Breast epithelium (tissue), 4 donors: Measurements from ENCODE around the gene DRD2. TPM values are rescaled to one million over a fixed set of nuclear protein-coding genes. Genes with fewer than 3 reads are reported as not detected.

Experiments used
- DNase-seq, 2 donors: peaks; one replicate each; pipeline ENCODE4 v3.0.0-alpha.2; 2019; ENCODE audit warnings: low spot score in 2 of 2
- H3K27ac ChIP-seq, 2 donors: fragments of 200-600 bp; sonication (generic) in 1 of 2; one replicate each; pipeline ENCODE4 v1.5.1; 2016 to 2019; ENCODE audit warnings: mild to moderate bottlenecking in 1 of 2
- H3K27me3 ChIP-seq, 2 donors: fragments of 200-600 bp; sonication (generic) in 1 of 2; one replicate each; pipeline versions ENCODE4 v1.5.1 to v1.6.0; 2017 to 2019; ENCODE audit warnings: control low read depth in 1 of 2, mild to moderate bottlenecking in 1 of 2
- H3K36me3 ChIP-seq: fragments of 200-600 bp; one replicate; pipeline ENCODE4 v1.5.1; 2019
- H3K4me1 ChIP-seq, 2 donors: fragments of 200-600 bp; sonication (generic); one replicate each; pipeline ENCODE4 v1.5.1; 2016 to 2019; ENCODE audit warnings: control low read depth in 1 of 2
- H3K4me3 ChIP-seq, 3 donors: fragments of 200-600 bp; sonication (generic); 1 replicate in 2 of 3; 2 replicates in 1 of 3; pipeline ENCODE4 v1.5.1; 2016 to 2019; ENCODE audit warnings: mild to moderate bottlenecking in 3 of 3, moderate library complexity in 2 of 3
- H3K9me3 ChIP-seq, 2 donors: fragments of 200-600 bp; sonication (generic) in 1 of 2; one replicate each; pipeline ENCODE4 v1.5.1; 2016 to 2019; ENCODE audit warnings: control low read depth in 1 of 2
- CTCF ChIP-seq, 3 donors: fragments of 450-650 bp; IDR thresholded peaks; one replicate each; pipeline ENCODE4 v1.5.1; 2016 to 2017; ENCODE audit warnings: antibody characterized with exemption in 3 of 3, mild to moderate bottlenecking in 3 of 3, moderate library complexity in 3 of 3
- POLR2A ChIP-seq: fragments of 450-650 bp; IDR thresholded peaks from one replicate; pipeline ENCODE4 v1.6.1; 2016; ENCODE audit warnings: antibody characterized with exemption, mild to moderate bottlenecking, moderate library complexity
- POLR2AphosphoS5 ChIP-seq, 3 donors: sonication (generic); formaldehyde crosslinking; IDR thresholded peaks; one replicate each; pipeline ENCODE4 v1.6.1; 2017; ENCODE audit warnings: antibody characterized with exemption in 3 of 3
- intact Hi-C: fragments of 100-400 bp; cut with DNase I; formaldehyde crosslinking; loops from one replicate; pipeline ENCODE4 v1.15.1; 2023; ENCODE audit warnings: low total_unique reads
- total RNA-seq, 3 donors: library from RNA; depleted of rRNA; stranded (reverse); fragments of >200 nt; gene quantifications; one replicate each; pipeline ENCODE4 v1.1.0, GENCODE V29; 2016

The DRD2 gene
- total RNA-seq, 3 donors from 2014 or later, result 0.16 to 8.5 (median 0.33) TPM

- H3K27ac ChIP-seq, result no peak overlapping the region
- no peak for DNase-seq
- H3K36me3 ChIP-seq, result no peaks in the 10 kb centered on the region
- intact Hi-C loops, result no loop called here
- no peak for TF ChIP-seq POLR2AphosphoS5 (IDR thresholded peaks at IDR 0.05)
- no peaks in the 10 kb centered on the region for H3K9me3 ChIP-seq
- H3K4me1 ChIP-seq, result no peaks in the 10 kb centered on the region
- H3K4me3 ChIP-seq, result no peak overlapping the region
- no peaks in the 10 kb centered on the region for H3K27me3 ChIP-seq
Observed at GRCh38 chr11:113465786-113466185, 9.4 kb downstream of the DRD2 start.

GRCh38 chr11:113464416-113464815 is 10.8 kb downstream of the DRD2 start:
- Histone ChIP-seq H3K4me1 (no peaks in the 10 kb centered on the region), H3K4me3 (no peak overlapping the region), H3K27ac (no peak overlapping the region), H3K9me3 (no peaks in the 10 kb centered on the region), H3K27me3 (no peaks in the 10 kb centered on the region), H3K36me3 (no peaks in the 10 kb centered on the region)
- TF ChIP-seq CTCF (IDR thresholded peaks at IDR 0.05), result no peak
- TF ChIP-seq POLR2A, result no peak
- TF ChIP-seq POLR2AphosphoS5 (IDR thresholded peaks at IDR 0.05), result no peak
- intact Hi-C loops, result no loop called here
- DNase-seq, result no peak

- H3K9me3 ChIP-seq, result no peaks in the 10 kb centered on the region
- TF ChIP-seq POLR2AphosphoS5 (IDR thresholded peaks at IDR 0.05) (no peak), CTCF (IDR thresholded peaks at IDR 0.05) (no peak), POLR2A (no peak)
- intact Hi-C loops, result no loop called here
- no peaks in the 10 kb centered on the region for H3K4me1 ChIP-seq
- no peaks in the 10 kb centered on the region for H3K36me3 ChIP-seq
- no peak overlapping the region for H3K27ac ChIP-seq
- no peaks in the 10 kb centered on the region for H3K27me3 ChIP-seq
- H3K4me3 ChIP-seq, result no peak overlapping the region
- DNase-seq, result no peak
Observed at GRCh38 chr11:113462830-113463229, 12.4 kb downstream of the DRD2 start.

GRCh38 chr11:113461639-113462038 is 13.6 kb downstream of the DRD2 start:
- Histone ChIP-seq H3K4me3 (no peak overlapping the region), H3K27ac (no peak overlapping the region), H3K9me3 (no peaks in the 10 kb centered on the region), H3K4me1 (no peaks in the 10 kb centered on the region), H3K36me3 (no peaks in the 10 kb centered on the region), H3K27me3 (no peaks in the 10 kb centered on the region)
- TF ChIP-seq CTCF (IDR thresholded peaks at IDR 0.05), result no peak
- TF ChIP-seq POLR2A, result no peak
- TF ChIP-seq POLR2AphosphoS5 (IDR thresholded peaks at IDR 0.05), result no peak
- intact Hi-C loops, result no loop called here
- no peak for DNase-seq

GRCh38 chr11:113460469-113460868 is 14.7 kb downstream of the DRD2 start:
- Histone ChIP-seq H3K9me3 (no peaks in the 10 kb centered on the region), H3K27ac (no peak overlapping the region), H3K4me3 (no peak overlapping the region), H3K36me3 (no peaks in the 10 kb centered on the region), H3K27me3 (no peaks in the 10 kb centered on the region), H3K4me1 (no peaks in the 10 kb centered on the region)
- DNase-seq, result no peak
- TF ChIP-seq CTCF (IDR thresholded peaks at IDR 0.05) (no peak), POLR2AphosphoS5 (IDR thresholded peaks at IDR 0.05) (no peak), POLR2A (no peak)
- intact Hi-C loops, result no loop called here

GRCh38 chr11:113458189-113458588 is 17.0 kb downstream of the DRD2 start:
- H3K36me3 ChIP-seq, result no peaks in the 10 kb centered on the region
- no peak for TF ChIP-seq POLR2AphosphoS5 (IDR thresholded peaks at IDR 0.05)
- no peak for TF ChIP-seq POLR2A
- TF ChIP-seq CTCF (IDR thresholded peaks at IDR 0.05), result no peak
- intact Hi-C loops, result no loop called here
- H3K27ac ChIP-seq, result no peak overlapping the region
- no peaks in the 10 kb centered on the region for H3K4me1 ChIP-seq
- no peaks in the 10 kb centered on the region for H3K9me3 ChIP-seq
- no peaks in the 10 kb centered on the region for H3K27me3 ChIP-seq
- H3K4me3 ChIP-seq, result no peak overlapping the region
- DNase-seq, result no peak
